HG02938 (cell line): ENCODE data around the gene SARS2.
A peak's percentile ranks its signal among the peaks of the same experiment; 100 is the strongest.

Experiments
- ATAC-seq: cut with Tn5 transposase; IDR thresholded peaks from one replicate; pipeline ENCODE4 v1.9.1; 2021; ENCODE audit warnings: mild to moderate bottlenecking, moderate library complexity; ENCODE audit not compliant: unreplicated experiment

The SARS2 gene

GRCh38 chr19:38918526-38918925, 12.0 kb downstream of the SARS2 start:
- no peak for ATAC-seq

GRCh38 chr19:38917921-38918491, 12.6 kb downstream of the SARS2 start:
- ATAC-seq = no peak

GRCh38 chr19:38917516-38917915, 13.0 kb downstream of the SARS2 start:
- no peak for ATAC-seq

GRCh38 chr19:38915329-38916321, 14.9 kb downstream of the SARS2 start:
- ATAC-seq = no peak

GRCh38 chr19:38913958-38914357, 16.6 kb downstream of the SARS2 start:
- no peak for ATAC-seq

GRCh38 chr19:38912600-38913514, 17.7 kb downstream of the SARS2 start:
- ATAC-seq = no peak

- ATAC-seq = no peak
Observed at GRCh38 chr19:38911388-38912001, 19.1 kb downstream of the SARS2 start.

GRCh38 chr19:38910488-38910887, 20.1 kb downstream of the SARS2 start:
- ATAC-seq = no peak

- ATAC-seq = no peak
Observed at GRCh38 chr19:38908911-38909310, 21.7 kb downstream of the SARS2 start.

GRCh38 chr19:38907670-38908069, 22.9 kb downstream of the SARS2 start:
- ATAC-seq = no peak

GRCh38 chr19:38907227-38907626, 23.3 kb downstream of the SARS2 start:
- no peak for ATAC-seq

GRCh38 chr19:38905620-38906019, 24.9 kb downstream of the SARS2 start:
- no peak for ATAC-seq

- ATAC-seq = no peak
Observed at GRCh38 chr19:38904581-38905539, 25.7 kb downstream of the SARS2 start.

GRCh38 chr19:38901683-38902082, 28.9 kb downstream of the SARS2 start:
- no peak for ATAC-seq

- ATAC-seq = no peak
Observed at GRCh38 chr19:38900743-38901190, 29.8 kb downstream of the SARS2 start.

- no peak for ATAC-seq
Observed at GRCh38 chr19:38900202-38900629, 30.3 kb downstream of the SARS2 start.

- ATAC-seq = peak; percentile 92
Observed at GRCh38 chr19:38899447-38900201, 30.9 kb downstream of the SARS2 start, which contains the start of the genes NFKBIB and SIRT2. TSS of gene NFKBIB (plus strand) at chr19:38899969. CDS start at chr19:38900033, 64 bp downstream. TSS of gene SIRT2 (minus strand) at chr19:38899618. CDS start at chr19:38899521, 97 bp downstream.

- ATAC-seq = no peak
Observed at GRCh38 chr19:38898788-38899446, 31.6 kb downstream of the SARS2 start.
